Measurements from ENCODE around the gene ADI1. TPM values are rescaled to one million over a fixed set of nuclear protein-coding genes. Genes with fewer than 3 reads are reported as not detected.

ADI1 gene
- polyA plus RNA-seq (2013, experiment 1 of 2; ENCODE audit: insufficient read length) = 37.6 TPM
- polyA plus RNA-seq (2013, experiment 2 of 2; ENCODE audit: insufficient read length) = 39.2 TPM

- DNase-seq = peak; percentile 80
Measured at GRCh38 chr2:3519255-3520205, at the start of gene ADI1. TSS of gene ADI1 (minus strand) at chr2:3519531. CDS start at chr2:3519487, 44 bp downstream.

GRCh38 chr2:3566806-3567205, 47.5 kb upstream of the ADI1 start:
- no peak for DNase-seq

DNA sequence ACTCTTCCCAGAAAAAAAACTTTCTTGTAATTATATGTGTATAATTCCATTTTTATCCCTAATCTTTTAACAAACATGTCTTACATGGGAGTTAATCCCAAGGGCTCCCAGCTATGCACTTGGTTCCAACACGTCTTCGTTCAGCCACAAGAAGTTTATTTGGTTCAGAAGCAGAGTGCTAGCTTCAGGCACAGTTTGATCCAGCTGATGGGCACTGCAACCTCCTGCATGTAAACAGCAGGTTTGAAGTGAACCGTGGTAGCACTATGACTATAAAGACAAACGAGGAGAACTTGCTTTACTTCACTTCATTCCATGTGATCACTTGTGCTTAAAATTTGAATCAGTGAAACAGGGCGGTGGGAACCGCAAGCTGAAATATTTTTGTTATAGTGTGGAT, 45.8 kb upstream of the ADI1 start:
- no peak for DNase-seq

- DNase-seq = no peak
Measured at GRCh38 chr2:3563521-3563976, 44.2 kb upstream of the ADI1 start.

- DNase-seq = peak; percentile 99
Measured at GRCh38 chr2:3558205-3559014, 39.1 kb upstream of the ADI1 start, which contains the start of gene RNASEH1. TSS of gene RNASEH1 (minus strand) at chr2:3558333. CDS start at chr2:3558260, 73 bp downstream.

GRCh38 chr2:3557639-3558204, 38.4 kb upstream of the ADI1 start:
- DNase-seq = no peak

- DNase-seq = no peak
Measured at GRCh38 chr2:3553946-3554345, 34.6 kb upstream of the ADI1 start.

DNA sequence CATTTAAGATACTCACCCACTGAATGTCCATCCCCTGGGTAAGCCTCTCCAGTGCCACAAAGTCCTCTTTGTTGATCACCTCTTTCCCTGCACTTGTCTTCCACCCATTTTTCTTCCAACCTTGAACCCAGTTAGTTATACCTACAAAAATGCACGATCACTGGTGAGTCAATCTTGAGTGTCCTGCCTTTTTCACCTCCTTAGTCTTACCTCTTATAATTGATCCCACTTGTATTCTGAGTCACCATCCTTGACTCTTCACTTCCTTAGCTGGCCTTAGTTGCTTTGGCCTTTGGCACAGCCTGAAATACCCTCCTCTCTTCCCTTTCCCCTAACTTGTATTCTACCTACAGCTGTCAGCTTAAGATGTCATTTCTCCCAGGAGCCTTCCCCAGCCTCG, 28.6 kb upstream of the ADI1 start:
- no peak for DNase-seq

GRCh38 chr2:3545788-3546478, 26.6 kb upstream of the ADI1 start:
- no peak for DNase-seq

DNA sequence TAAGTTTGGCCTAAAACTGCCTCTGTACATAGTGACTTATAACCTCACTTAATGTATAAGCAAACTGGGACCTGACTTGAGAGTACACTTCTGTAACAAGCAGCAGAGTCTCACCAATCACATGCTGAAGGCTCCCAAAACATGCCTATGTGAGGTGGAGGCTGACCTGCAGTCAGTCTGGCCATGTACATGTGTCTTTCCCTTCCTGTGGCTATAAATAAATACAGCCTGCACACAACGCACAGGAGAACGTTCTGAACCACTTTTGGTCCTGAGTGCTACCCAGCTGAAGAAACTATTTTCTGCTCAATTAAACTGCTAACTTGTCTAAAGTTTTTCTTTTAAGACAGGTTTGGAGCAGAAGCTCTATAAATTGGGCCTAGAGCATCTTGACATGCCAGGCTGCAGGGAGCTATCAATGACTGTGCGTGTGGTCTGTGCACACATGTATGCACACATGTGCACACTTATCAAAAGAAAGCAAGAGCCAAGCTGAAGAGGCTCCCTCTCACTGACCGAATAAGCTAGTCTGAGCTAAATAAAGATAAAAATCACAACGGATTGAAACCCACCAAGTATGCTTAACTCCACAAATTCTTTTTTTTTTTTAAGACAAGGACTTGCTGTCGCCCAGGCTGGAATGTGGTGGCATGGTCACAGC, 23.8 kb upstream of the ADI1 start:
- no peak for DNase-seq

DNA sequence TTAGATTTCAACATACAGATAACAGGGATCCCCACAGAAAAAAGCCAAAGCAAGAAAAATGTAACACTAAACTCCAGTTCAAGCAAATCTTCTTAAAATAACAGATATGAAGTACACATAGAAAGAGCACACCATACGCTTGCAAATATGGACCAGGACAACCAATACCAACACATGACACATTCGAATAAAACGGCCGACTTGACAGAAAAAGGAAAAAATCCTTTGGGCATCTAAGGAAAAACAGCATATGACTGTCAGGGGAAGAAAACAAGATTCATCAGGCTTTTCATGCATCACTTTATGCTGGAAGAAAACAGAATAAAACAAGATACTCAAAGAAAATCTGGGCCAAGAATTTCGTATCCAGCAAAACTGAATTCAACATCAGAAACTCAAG, 22.8 kb upstream of the ADI1 start:
- DNase-seq = no peak

- no peak for DNase-seq
Measured at GRCh38 chr2:3539836-3540235, 20.5 kb upstream of the ADI1 start.

DNA sequence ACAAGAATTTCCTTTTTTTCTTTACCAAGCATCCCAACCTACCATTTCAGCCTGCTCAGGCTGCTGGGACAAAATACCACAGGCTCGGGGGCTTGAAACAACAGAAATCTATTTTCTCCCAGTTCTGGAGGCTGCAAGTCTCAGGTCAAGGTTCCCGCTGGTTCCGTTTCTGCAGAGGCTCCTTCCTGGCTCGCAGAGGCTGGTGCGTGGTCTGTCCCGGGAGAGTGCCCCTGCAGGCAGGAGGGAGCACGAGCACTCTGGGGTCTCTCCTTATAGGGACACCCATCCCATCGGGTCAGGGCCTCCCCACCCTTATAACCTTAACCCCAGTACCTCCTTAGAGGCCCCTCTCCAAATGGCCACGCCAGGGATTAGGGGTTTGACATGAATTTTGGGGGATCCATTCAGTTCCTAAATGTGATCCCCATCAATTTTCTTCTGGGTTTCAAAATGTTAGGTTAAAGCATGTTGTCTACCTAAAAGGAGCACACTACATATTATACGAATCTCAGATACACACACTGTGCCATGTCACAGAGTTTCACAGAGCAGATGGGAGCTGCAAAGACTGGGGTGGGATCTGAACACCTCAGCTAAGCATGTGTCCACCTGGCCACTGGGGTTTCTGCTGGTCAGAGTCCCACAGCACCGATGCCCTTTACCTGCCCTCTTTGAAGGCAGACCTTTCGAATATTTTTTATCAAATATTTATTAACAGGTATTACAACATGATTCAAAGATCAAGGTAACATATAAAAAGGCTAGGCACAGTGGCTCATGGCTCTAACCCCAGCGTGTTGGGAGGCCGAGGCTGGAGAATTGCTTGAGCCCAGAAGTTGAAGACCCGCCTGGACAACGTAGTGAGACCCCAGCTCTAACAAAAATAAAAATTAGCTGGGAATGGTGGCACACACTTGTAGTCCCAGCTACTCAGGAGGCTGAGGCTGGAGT, 17.6 kb upstream of the ADI1 start:
- DNase-seq = peak; percentile 65

GRCh38 chr2:3535794-3536681, 16.7 kb upstream of the ADI1 start:
- DNase-seq = peak; percentile 89

DNA sequence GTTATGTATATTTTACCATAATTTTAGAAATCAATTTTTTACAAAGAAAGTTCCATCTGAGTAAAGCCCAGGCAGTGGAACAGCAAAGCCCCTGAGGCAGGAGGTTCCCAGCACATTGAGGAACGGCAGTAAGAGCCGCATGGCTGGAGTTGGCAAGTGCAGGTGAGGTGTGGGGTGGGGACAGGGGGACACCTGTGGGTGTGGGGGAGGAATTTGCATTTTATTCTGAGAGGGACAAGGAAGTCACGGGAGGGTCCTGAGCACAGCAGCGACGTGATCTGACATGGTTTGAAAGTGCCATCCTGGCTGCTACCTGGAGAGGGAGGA, 16.1 kb upstream of the ADI1 start:
- no peak for DNase-seq

DNA sequence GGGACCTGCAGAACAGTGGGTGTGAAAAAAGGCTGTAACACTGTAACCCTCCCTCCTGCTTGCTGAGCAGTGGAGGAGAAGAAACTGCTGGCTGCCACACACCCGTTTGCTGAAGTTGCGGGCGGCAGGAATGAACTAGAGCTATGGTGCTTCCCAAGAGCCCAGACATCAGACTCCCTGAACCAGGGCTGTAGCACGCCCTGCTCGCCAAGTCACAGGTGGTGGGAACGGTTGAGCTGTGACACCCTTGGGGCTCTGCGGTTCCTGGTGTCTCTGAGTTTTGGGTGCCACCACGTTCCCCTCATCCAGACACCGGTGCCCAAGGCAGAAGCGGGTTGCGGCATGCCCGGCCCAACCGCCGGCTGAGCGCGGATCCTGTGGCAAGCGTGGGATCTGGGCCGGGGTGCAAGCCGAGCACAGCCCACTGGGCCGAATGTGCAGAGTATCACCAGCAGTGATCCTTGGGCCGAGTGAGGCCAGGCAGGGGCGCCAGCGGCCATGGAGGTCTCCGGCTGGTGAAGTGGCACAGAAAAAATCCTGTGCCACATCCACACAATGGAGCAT, 15.0 kb upstream of the ADI1 start:
- no peak for DNase-seq

DNA sequence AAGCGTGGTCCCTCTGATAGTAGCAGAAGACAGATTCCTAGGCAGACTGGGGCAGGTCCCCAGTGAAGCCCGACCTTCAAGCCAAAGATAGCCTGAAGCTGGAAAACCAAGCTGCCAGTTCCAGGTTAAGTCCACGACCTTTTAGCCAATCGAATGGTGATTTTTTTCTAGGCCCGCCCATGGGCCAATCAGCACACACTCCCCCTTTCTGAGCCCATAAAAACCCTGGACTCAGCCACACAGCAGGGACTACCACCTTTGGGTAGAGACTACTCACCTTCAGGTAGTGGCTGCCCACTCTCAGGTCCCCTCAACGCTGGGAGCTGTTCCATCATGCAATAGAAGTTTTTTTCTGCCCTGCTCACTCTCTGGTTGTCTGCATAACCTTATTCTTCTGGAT, 14.5 kb upstream of the ADI1 start:
- no peak for DNase-seq

DNA sequence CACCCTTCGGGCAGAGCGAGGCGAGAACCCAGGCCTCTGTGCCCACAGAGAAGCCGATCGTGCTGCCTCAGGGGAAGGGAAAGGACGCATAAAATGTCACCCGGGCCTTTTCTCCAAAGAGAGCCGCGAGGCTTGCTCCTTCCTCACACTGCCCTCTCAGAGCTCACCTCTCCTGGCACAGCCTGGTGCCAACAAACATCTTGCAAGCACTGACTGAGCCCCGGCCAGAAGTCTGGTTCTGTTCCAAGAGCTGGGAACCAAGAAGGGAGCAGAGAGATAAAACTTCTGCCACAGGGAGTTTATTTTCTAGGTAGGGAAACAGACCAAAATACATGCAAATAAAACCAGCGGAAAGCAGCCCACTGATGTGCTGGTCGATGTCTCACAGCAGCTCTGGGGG, 13.6 kb upstream of the ADI1 start:
- no peak for DNase-seq

Data from fibroblast of skin of scalp (primary cell).